Esophagus muscularis mucosa (tissue), 3 donors: Measurements from ENCODE around the gene ARRDC4.

Experiments used
- CTCF ChIP-seq, 3 experiments: fragments of 200-600 bp in 2 of 3; fragments of 450-650 bp in 1 of 3; sonication (generic) in 2 of 3; IDR thresholded peaks; one replicate each; pipeline ENCODE4 v1.5.1; 2017 to 2019; ENCODE audit warnings: antibody characterized with exemption in 3 of 3, mild to moderate bottlenecking in 2 of 3, moderate library complexity in 1 of 3
- POLR2A ChIP-seq: fragments of 450-650 bp; IDR thresholded peaks from one replicate; pipeline ENCODE4 v1.6.1; 2017; ENCODE audit warnings: antibody characterized with exemption, moderate library complexity, mild to moderate bottlenecking, low read depth
- POLR2AphosphoS5 ChIP-seq, 2 donors: sonication (generic); formaldehyde crosslinking; IDR thresholded peaks; one replicate each; pipeline ENCODE4 v1.6.1; 2017; ENCODE audit warnings: antibody characterized with exemption in 2 of 2

- TF ChIP-seq POLR2AphosphoS5 (IDR thresholded peaks at IDR 0.05) (peak in 1 of 2 donors; percentile 5), CTCF (IDR thresholded peaks at IDR 0.05) (no peak), POLR2A (no peak)
Observed at GRCh38 chr15:97972366-97972765, 11.9 kb downstream of the ARRDC4 start.
